MCF 10A (cell line): ENCODE measurements around the gene HS3ST5. TPM values are rescaled to one million over a fixed set of nuclear protein-coding genes. Genes with fewer than 3 reads are reported as not detected.
A peak's percentile ranks its signal among the peaks of the same experiment; 100 is the strongest.

Experiments used
- BruUV-seq: library from RNA; stranded (reverse); fragments of 400-500 nt; replicated peaks from 2 replicates; lab custom pipeline; 2021; lab: Mats Ljungman, UMichigan
- CTCF ChIA-PET: fragments of 300-600 bp; sonication (Branson Sonifier 250); formaldehyde crosslinking; extraction: SDS; loops from one replicate; lab custom pipeline; 2021; ENCODE audit warnings: antibody characterized with exemption, inconsistent platforms; lab: Yijun Ruan, JAX
- POLR2A ChIA-PET: fragments of 300-600, 350-650 bp; sonication (Branson Sonifier 250); formaldehyde crosslinking; extraction: SDS; loops from one replicate; lab custom pipeline; 2020; ENCODE audit warnings: antibody characterized with exemption, inconsistent platforms; lab: Yijun Ruan, JAX
- DNase-seq: peaks from one replicate; pipeline ENCODE4 v3.0.0-alpha.2; 2018; ENCODE audit not compliant: unreplicated experiment
- H3K27ac Mint-ChIP-seq: one replicate; pipeline ENCODE4 v1.8.0; 2022; ENCODE audit warnings: mild to moderate bottlenecking, low read depth, mixed read lengths; ENCODE audit not compliant: unreplicated experiment
- H3K27me3 Mint-ChIP-seq: one replicate; pipeline ENCODE4 v1.8.0; 2022; ENCODE audit warnings: mixed read lengths; ENCODE audit not compliant: insufficient read depth, unreplicated experiment
- H3K36me3 Mint-ChIP-seq: one replicate; pipeline ENCODE4 v1.8.0; 2022; ENCODE audit warnings: mild to moderate bottlenecking, moderate library complexity, mixed read lengths; ENCODE audit not compliant: insufficient read depth, unreplicated experiment
- H3K4me1 Mint-ChIP-seq: one replicate; pipeline ENCODE4 v1.8.0; 2022; ENCODE audit warnings: mixed read lengths; ENCODE audit not compliant: insufficient read depth, unreplicated experiment
- H3K4me3 Mint-ChIP-seq: one replicate; pipeline ENCODE4 v1.8.0; 2022; ENCODE audit warnings: mild to moderate bottlenecking, moderate library complexity, mixed read lengths; ENCODE audit not compliant: unreplicated experiment
- H3K9me3 Mint-ChIP-seq: one replicate; pipeline ENCODE4 v1.8.0; 2022; ENCODE audit warnings: mixed read lengths; ENCODE audit not compliant: unreplicated experiment
- CTCF ChIP-seq: fragments of 200-600 bp; IDR thresholded peaks from one replicate; pipeline ENCODE4 v1.8.0; 2022; ENCODE audit warnings: antibody characterized with exemption, mild to moderate bottlenecking; ENCODE audit not compliant: unreplicated experiment
- intact Hi-C: fragments of 100-400 bp; cut with micrococcal nuclease; formaldehyde crosslinking; loops from 2 replicates; pipeline ENCODE4 v1.14.1; 2022
- total RNA-seq: library from RNA; stranded (reverse); gene quantifications from 2 replicates; pipeline ENCODE4 v1.2.3, GENCODE V29; 2022

Gene HS3ST5
- total RNA-seq, 1 experiment from 2014 or later: not detected

GRCh38 chr6:114200891-114201290 lies 141.9 kb downstream of the HS3ST5 start:
- ChIA-PET CTCF (no interaction called here), POLR2A (no interaction called here)
- no peak for TF ChIP-seq CTCF
- Mint-ChIP-seq H3K27ac (no peak overlapping the region), H3K36me3 (no peaks in the 10 kb centered on the region), H3K4me1 (no peaks in the 10 kb centered on the region), H3K9me3 (no peaks in the 10 kb centered on the region), H3K4me3 (no peak overlapping the region), H3K27me3 (peaks cover 81% of the 10 kb centered on the region)
- no TSS peak for BruUV-seq
- intact Hi-C loops: no loop called here
- no peak for DNase-seq

GRCh38 chr6:114195631-114196403 lies 147.0 kb downstream of the HS3ST5 start:
- Mint-ChIP-seq H3K27ac (no peak overlapping the region), H3K4me1 (no peaks in the 10 kb centered on the region), H3K27me3 (peaks cover 48% of the 10 kb centered on the region), H3K9me3 (no peaks in the 10 kb centered on the region), H3K4me3 (no peak overlapping the region), H3K36me3 (no peaks in the 10 kb centered on the region)
- intact Hi-C loops: no loop called here
- BruUV-seq: no TSS peak
- no peak for TF ChIP-seq CTCF
- ChIA-PET CTCF (interaction anchor here (0.6 kb wide), 2 partner anchors 107 to 264 kb away, joined by 3 read pairs; no protein-coding TSS in a partner anchor), POLR2A (interaction anchor here (0.6 kb wide), 1 partner anchor 104 kb away, joined by 3 read pairs; no protein-coding TSS in a partner anchor)
- DNase-seq: no peak

- Mint-ChIP-seq H3K27me3 (peaks cover 53% of the 10 kb centered on the region), H3K27ac (no peak overlapping the region), H3K9me3 (no peaks in the 10 kb centered on the region), H3K36me3 (no peaks in the 10 kb centered on the region), H3K4me1 (no peaks in the 10 kb centered on the region), H3K4me3 (no peak overlapping the region)
- ChIA-PET POLR2A (interaction anchor here (0.6 kb wide), 1 partner anchor 105 kb away, joined by 3 read pairs; no protein-coding TSS in a partner anchor), CTCF (interaction anchor here (0.8 kb wide), 1 partner anchor 13 kb away, joined by 3 read pairs; no protein-coding TSS in a partner anchor)
- intact Hi-C loops: no loop called here
- DNase-seq: no peak
- TF ChIP-seq CTCF: no peak
- BruUV-seq: no TSS peak
Observed at GRCh38 chr6:114195027-114195365, 147.8 kb downstream of the HS3ST5 start.

GRCh38 chr6:114194362-114195026 lies 148.3 kb downstream of the HS3ST5 start:
- Mint-ChIP-seq H3K27ac (no peak overlapping the region), H3K4me1 (no peaks in the 10 kb centered on the region), H3K36me3 (no peaks in the 10 kb centered on the region), H3K4me3 (no peak overlapping the region), H3K9me3 (no peaks in the 10 kb centered on the region), H3K27me3 (peaks cover 58% of the 10 kb centered on the region)
- ChIA-PET POLR2A (no interaction called here), CTCF (interaction anchor here (0.8 kb wide), 1 partner anchor 12 kb away, joined by 3 read pairs; no protein-coding TSS in a partner anchor)
- no peak for TF ChIP-seq CTCF
- BruUV-seq: no TSS peak
- DNase-seq: peak; percentile 5
- intact Hi-C loops: no loop called here
